HCT116 (cell line): Measurements from ENCODE around the gene MUSK. TPM values are rescaled to one million over a fixed set of nuclear protein-coding genes. Genes with fewer than 3 reads are reported as not detected.

Source experiments
- ATAC-seq: fragments of 200-7000 bp; cut with Tn5 transposase; 2 replicates; pipeline ENCODE4 v1.9.1; 2020; ENCODE audit warnings: mild to moderate bottlenecking, moderate library complexity
- BruUV-seq: library from RNA; stranded (reverse); fragments of 400-500 nt; replicated peaks from 2 replicates; lab custom pipeline; 2021; lab: Mats Ljungman, UMichigan
- CTCF ChIA-PET: fragments of 300-600 bp; sonication (Branson Sonifier 250); formaldehyde crosslinking; loops from one replicate; lab custom pipeline; 2021; ENCODE audit warnings: antibody characterized with exemption; lab: Charles Lee
- POLR2A ChIA-PET: fragments of 300-600, 350-600 bp; sonication (Branson Sonifier 250); formaldehyde crosslinking; loops from one replicate; lab custom pipeline; 2021; ENCODE audit warnings: antibody characterized with exemption; lab: Charles Lee
- RAD21 ChIA-PET, 2 experiments: fragments of 300-600 bp; sonication (Branson Sonifier 250); formaldehyde crosslinking; loops; one replicate each; lab custom pipeline; 2023; ENCODE audit warnings: low total read pairs in 2 of 2; ENCODE audit not compliant: uncharacterized antibody in 2 of 2, unreplicated experiment in 2 of 2, low non-redundant PET in 1 of 2; lab: Charles Lee
- DNase-seq: peaks from one replicate; pipeline ENCODE4 v3.0.0-alpha.2; 2010; ENCODE audit warnings: low read depth, low spot score
- H2AFZ ChIP-seq: fragments of 200-600 bp; shearing (Covaris generic), sonication (generic); 2 replicates; pipeline ENCODE4 v1.6.1; 2017; ENCODE audit warnings: low read depth, mixed run types, mixed read lengths, antibody characterized with exemption, low read length; ENCODE audit not compliant: poor library complexity, severe bottlenecking
- H3K27ac ChIP-seq: 2 replicates; pipeline ENCODE4 v1.5.1; 2012; ENCODE audit warnings: low read depth, low read length
- H3K27me3 ChIP-seq: fragments of 200-600 bp; sonication (generic); 2 replicates; pipeline ENCODE4 v1.6.1; 2016; ENCODE audit warnings: mixed run types, low read length, mixed read lengths; ENCODE audit not compliant: insufficient read depth
- H3K36me3 ChIP-seq, 2 experiments: fragments of 200-500 bp in 1 of 2; fragments of 200-600 bp in 1 of 2; sonication (Bioruptor generic) in 1 of 2; sonication (generic) in 1 of 2; 2 replicates each; pipeline versions ENCODE4 v1.5.1 to v1.6.1; 2014 to 2016; ENCODE audit warnings: low read length in 2 of 2, inconsistent platforms in 1 of 2, mixed read lengths in 1 of 2, mixed run types in 1 of 2; ENCODE audit not compliant: insufficient read depth in 2 of 2, control insufficient read depth in 1 of 2
- H3K4me1 ChIP-seq, 2 experiments: fragments of 200-600 bp in 1 of 2; sonication (generic) in 1 of 2; 2 replicates each; pipeline versions ENCODE4 v1.5.1 to v1.6.1; 2012 to 2017; ENCODE audit warnings: low read length in 2 of 2, inconsistent platforms in 1 of 2, mild to moderate bottlenecking in 1 of 2, mixed read lengths in 1 of 2, mixed run types in 1 of 2, moderate library complexity in 1 of 2; ENCODE audit not compliant: insufficient read depth in 2 of 2, control insufficient read depth in 1 of 2
- H3K4me2 ChIP-seq: fragments of 200-600 bp; sonication (generic); 2 replicates; pipeline ENCODE4 v1.6.1; 2017; ENCODE audit warnings: mixed run types, low read length, mixed read lengths
- H3K4me3 ChIP-seq, 2 experiments: fragments of 200-600 bp in 1 of 2; sonication (generic) in 1 of 2; replicated peaks in 1 of 2; 2 replicates each; pipeline ENCODE4 v1.5.1; 2011 to 2016; ENCODE audit warnings: low read length in 2 of 2, control low read depth in 1 of 2, low read depth in 1 of 2, mild to moderate bottlenecking in 1 of 2, mixed read lengths in 1 of 2, mixed run types in 1 of 2
- H3K79me2 ChIP-seq: fragments of 200-600 bp; sonication (generic); 2 replicates; pipeline ENCODE4 v1.6.1; 2017; ENCODE audit warnings: mild to moderate bottlenecking, mixed run types, low read length, moderate library complexity, mixed read lengths; ENCODE audit not compliant: insufficient read depth
- H3K9ac ChIP-seq: fragments of 200-600 bp; sonication (generic); 2 replicates; pipeline ENCODE4 v1.6.1; 2016; ENCODE audit warnings: low read length, mixed read lengths
- H3K9me2 ChIP-seq: fragments of 200-600 bp; sonication (generic), shearing (Covaris generic); 2 replicates; pipeline ENCODE4 v1.6.1; 2017; ENCODE audit warnings: mixed run types, mild to moderate bottlenecking, moderate library complexity; ENCODE audit not compliant: insufficient read depth
- H3K9me3 ChIP-seq, 2 experiments: fragments of 200-500 bp in 1 of 2; fragments of 200-600 bp in 1 of 2; sonication (Bioruptor generic) in 1 of 2; sonication (generic) in 1 of 2; 2 replicates each; pipeline ENCODE4 v1.6.1; 2014 to 2017; ENCODE audit warnings: low read length in 2 of 2, mixed read lengths in 2 of 2, inconsistent platforms in 1 of 2, low read depth in 1 of 2, mild to moderate bottlenecking in 1 of 2, mixed run types in 1 of 2, moderate library complexity in 1 of 2; ENCODE audit not compliant: control insufficient read depth in 1 of 2, insufficient read depth in 1 of 2
- H4K20me1 ChIP-seq: fragments of 200-600 bp; sonication (generic), shearing (Covaris generic); 2 replicates; pipeline ENCODE4 v1.6.1; 2017; ENCODE audit warnings: mixed run types, mild to moderate bottlenecking, moderate library complexity; ENCODE audit not compliant: insufficient read depth
- CEBPB ChIP-seq: IDR thresholded peaks from 2 replicates; pipeline ENCODE4 v1.6.1; 2012; ENCODE audit warnings: low read depth
- ELF1 ChIP-seq: IDR thresholded peaks from 2 replicates; pipeline ENCODE4 v1.6.1; 2012; ENCODE audit warnings: low read depth, borderline replicate concordance
- JUND ChIP-seq: IDR thresholded peaks from 2 replicates; pipeline ENCODE4 v1.6.1; 2012
- POLR2A ChIP-seq: IDR thresholded peaks from 2 replicates; pipeline ENCODE4 v1.7.0; 2011; ENCODE audit warnings: borderline replicate concordance; ENCODE audit not compliant: insufficient read depth, insufficient read length; ENCODE audit errors: extremely low read depth
- POLR2AphosphoS5 ChIP-seq: IDR thresholded peaks from 2 replicates; pipeline ENCODE4 v1.6.1; 2011; ENCODE audit warnings: mild to moderate bottlenecking, low read depth, low read length, moderate library complexity
- REST ChIP-seq: IDR thresholded peaks from 2 replicates; pipeline ENCODE4 v1.6.1; 2012; ENCODE audit warnings: low read depth
- SIN3A ChIP-seq: IDR thresholded peaks from 2 replicates; pipeline ENCODE4 v1.6.1; 2012; ENCODE audit warnings: low read depth
- SP1 ChIP-seq: IDR thresholded peaks from 2 replicates; pipeline ENCODE4 v1.6.1; 2012; ENCODE audit warnings: low read depth
- SRF ChIP-seq: IDR thresholded peaks from 2 replicates; pipeline ENCODE4 v1.6.1; 2012; ENCODE audit warnings: low read depth
- TCF7L2 ChIP-seq: IDR thresholded peaks from 2 replicates; pipeline ENCODE4 v1.7.0; 2011; ENCODE audit warnings: borderline replicate concordance, inconsistent platforms; ENCODE audit not compliant: insufficient read depth, insufficient read length; ENCODE audit errors: extremely low read depth
- ZFX ChIP-seq: fragments of 450-650 bp; IDR thresholded peaks from 2 replicates; pipeline ENCODE4 v1.6.1; 2017
- ZNF274 ChIP-seq: fragments of 200-500 bp; sonication (Bioruptor generic); IDR thresholded peaks from 2 replicates; pipeline ENCODE4 v1.6.1; 2014; ENCODE audit warnings: mild to moderate bottlenecking, low read depth, low read length, inconsistent platforms
- intact Hi-C: fragments of 100-400 bp; cut with micrococcal nuclease; formaldehyde crosslinking; loops from 2 replicates; pipeline ENCODE4 v1.10.0; 2022
- total RNA-seq: library from RNA; stranded (reverse); gene quantifications from one replicate; pipeline ENCODE4 v1.2.1, GENCODE V29; 2021; ENCODE audit not compliant: unreplicated experiment

MUSK gene
- total RNA-seq, 1 experiment from 2014 or later, result not detected

- TF ChIP-seq REST, result no peak
Measured at GRCh38 chr9:110640736-110641135, 27.9 kb upstream of the MUSK start (continued).

GRCh38 chr9:110641293-110641692 is 27.3 kb upstream of the MUSK start:
- Histone ChIP-seq H3K9ac (no peak overlapping the region), H3K9me2 (no peaks in the 10 kb centered on the region), H3K27me3 (no peaks in the 10 kb centered on the region), H3K36me3 (no peaks in the 10 kb centered on the region), H3K79me2 (no peaks in the 10 kb centered on the region), H3K4me1 (no peaks in the 10 kb centered on the region), H3K9me3 (no peaks in the 10 kb centered on the region), H3K27ac (no peak overlapping the region), H3K4me3 (no peak overlapping the region), H4K20me1 (no peaks in the 10 kb centered on the region), H2AFZ (no peak overlapping the region), H3K4me2 (no peak overlapping the region)
- intact Hi-C loops, result no loop called here
- RAD21 ChIA-PET, result no interaction called here
- ATAC-seq (no peak), DNase-seq (no peak)
- no TSS peak for BruUV-seq
- CTCF ChIA-PET, result interaction anchor here (1.1 kb wide), 1 partner anchor 10 kb away, joined by 4 read pairs; no protein-coding TSS in a partner anchor
- TF ChIP-seq SP1 (no peak), ZFX (no peak), SIN3A (no peak), ZNF274 (no peak), JUND (no peak), POLR2AphosphoS5 (no peak), REST (no peak), POLR2A (no peak), CEBPB (no peak), SRF (no peak), TCF7L2 (no peak), ELF1 (no peak)
- POLR2A ChIA-PET, result no interaction called here
